ENCODE data around the gene YAF2. TPM values are rescaled to one million over a fixed set of nuclear protein-coding genes. Genes with fewer than 3 reads are reported as not detected.

The YAF2 gene
- total and polyA plus RNA-seq, 2 donors (not counting 3 experiments of a cell fraction or from before 2014, with no cell fraction given) = 6.9 to 29.2 TPM

DNA sequence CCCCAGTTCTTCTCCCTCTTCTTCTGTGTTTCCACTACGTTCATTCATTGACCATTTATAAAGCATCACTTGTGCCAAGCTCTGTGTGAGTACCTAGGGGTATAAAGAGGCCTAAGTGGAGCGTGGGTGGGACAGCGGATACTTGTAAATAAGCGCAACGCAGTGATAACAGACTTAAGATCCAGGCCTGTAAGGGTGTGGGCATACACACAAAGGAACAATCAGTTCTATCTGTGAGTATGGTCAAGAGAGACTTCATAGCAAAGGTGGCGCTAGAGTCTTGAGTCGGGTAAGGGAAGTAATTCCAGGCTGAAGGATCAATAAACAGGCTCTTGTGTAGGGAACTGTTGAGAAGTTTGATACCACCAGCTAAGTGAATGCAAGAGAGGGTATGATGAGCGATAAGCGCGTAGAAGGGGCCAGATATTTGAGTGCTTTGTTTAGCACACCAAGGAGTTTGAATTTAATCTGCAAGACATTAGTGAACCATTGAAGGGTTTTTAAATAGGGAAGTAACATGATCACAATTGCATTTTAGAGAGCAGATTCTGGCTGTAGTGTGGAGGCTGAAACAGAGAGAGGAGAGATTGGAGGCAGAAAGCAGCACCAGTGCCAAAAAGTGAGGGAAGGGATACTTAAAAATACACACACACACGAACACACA lies 92.4 kb downstream of the YAF2 start:
- DNase-seq (ENCODE audit: low read depth, low spot score) = peak; percentile 6
- Histone ChIP-seq H3K4me1 (ENCODE audit: control insufficient read depth, extremely low read depth, insufficient read depth, low read length) (peaks cover 14% of the 10 kb centered on the region), H3K9me1 (replicated peaks; ENCODE audit: control insufficient read depth, extremely low read depth, insufficient read depth, low read length) (no peaks in the 10 kb centered on the region), H3K27me3 (ENCODE audit: control insufficient read depth in 2 of 2, insufficient read depth in 2 of 2, low read length in 2 of 2) (no peaks in the 10 kb centered on the region), H2AFZ (ENCODE audit: low read depth, low read length) (peak overlapping the region; percentile 96), H3K9me3 (replicated peaks; ENCODE audit: control insufficient read depth, insufficient read depth, low read length) (no peaks in the 10 kb centered on the region), H3K79me2 (ENCODE audit: control insufficient read depth, insufficient read depth, low read length) (peaks cover 35% of the 10 kb centered on the region), H3K36me3 (ENCODE audit: control insufficient read depth in 2 of 2, extremely low read depth in 1 of 2, insufficient read depth in 2 of 2, low read length in 2 of 2) (no peaks in the 10 kb centered on the region), H3K27ac (ENCODE audit: insufficient read depth, low read depth, low read length) (no peak overlapping the region), H3K9ac (replicated peaks; ENCODE audit: extremely low read depth, insufficient read depth, low read length) (no peak overlapping the region), H3K4me2 (ENCODE audit: insufficient read depth, low read length) (peak overlapping the region; percentile 92), H4K20me1 (replicated peaks; ENCODE audit: control insufficient read depth, extremely low read depth, insufficient read depth, low read length) (peaks cover 4% of the 10 kb centered on the region), H3K4me3 (replicated peaks in 1 of 3; ENCODE audit: insufficient read depth in 1 of 3, low read depth in 1 of 3, low read length in 3 of 3) (peak overlapping the region in 1 of 3 experiments; percentile 74)
- no peak for TF ChIP-seq JUN (IDR thresholded peaks at IDR 0.05; ENCODE audit: borderline replicate concordance, insufficient read depth, insufficient read length, low read depth)
- TF ChIP-seq EZH2 (IDR thresholded peaks at IDR 0.05; ENCODE audit: borderline replicate concordance, low read depth, low read length, severe bottlenecking) = no peak
- TF ChIP-seq POLR2AphosphoS5 (IDR thresholded peaks at IDR 0.05; ENCODE audit: insufficient read depth, low read depth, low read length) = no peak
- TF ChIP-seq, protein P1, sequence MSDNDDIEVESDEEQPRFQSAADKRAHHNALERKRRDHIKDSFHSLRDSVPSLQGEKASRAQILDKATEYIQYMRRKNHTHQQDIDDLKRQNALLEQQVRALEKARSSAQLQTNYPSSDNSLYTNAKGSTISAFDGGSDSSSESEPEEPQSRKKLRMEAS (IDR thresholded peaks at IDR 0.05; ENCODE audit: insufficient read depth, insufficient read length) = no peak
- no peak for TF ChIP-seq FOS (IDR thresholded peaks at IDR 0.05; ENCODE audit: borderline replicate concordance, insufficient read depth, low read length)
- TF ChIP-seq, protein P2, sequence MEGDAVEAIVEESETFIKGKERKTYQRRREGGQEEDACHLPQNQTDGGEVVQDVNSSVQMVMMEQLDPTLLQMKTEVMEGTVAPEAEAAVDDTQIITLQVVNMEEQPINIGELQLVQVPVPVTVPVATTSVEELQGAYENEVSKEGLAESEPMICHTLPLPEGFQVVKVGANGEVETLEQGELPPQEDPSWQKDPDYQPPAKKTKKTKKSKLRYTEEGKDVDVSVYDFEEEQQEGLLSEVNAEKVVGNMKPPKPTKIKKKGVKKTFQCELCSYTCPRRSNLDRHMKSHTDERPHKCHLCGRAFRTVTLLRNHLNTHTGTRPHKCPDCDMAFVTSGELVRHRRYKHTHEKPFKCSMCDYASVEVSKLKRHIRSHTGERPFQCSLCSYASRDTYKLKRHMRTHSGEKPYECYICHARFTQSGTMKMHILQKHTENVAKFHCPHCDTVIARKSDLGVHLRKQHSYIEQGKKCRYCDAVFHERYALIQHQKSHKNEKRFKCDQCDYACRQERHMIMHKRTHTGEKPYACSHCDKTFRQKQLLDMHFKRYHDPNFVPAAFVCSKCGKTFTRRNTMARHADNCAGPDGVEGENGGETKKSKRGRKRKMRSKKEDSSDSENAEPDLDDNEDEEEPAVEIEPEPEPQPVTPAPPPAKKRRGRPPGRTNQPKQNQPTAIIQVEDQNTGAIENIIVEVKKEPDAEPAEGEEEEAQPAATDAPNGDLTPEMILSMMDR (IDR thresholded peaks at IDR 0.05; ENCODE audit: extremely low read depth in 1 of 2, insufficient read depth in 1 of 2, low read depth in 1 of 2, low read length in 2 of 2) = no peak
- TF ChIP-seq MYC (IDR thresholded peaks at IDR 0.05; ENCODE audit: low read depth, low read length) = no peak
- dilution Hi-C loops (cut with MboI; ENCODE audit: extremely low pct_ligation_motif_present, low sequenced_read_pairs) (no loop called here), intact Hi-C loops (cut with micrococcal nuclease) (no loop called here)
- no peak for FAIRE-seq
- POLR2A ChIA-PET = no interaction called here
- no TSS peak for BruUV-seq (replicated peaks)
- CTCF ChIA-PET = interaction anchor here (1.0 to 1.4 kb wide), 5 partner anchors 9 to 882 kb away, joined by 3 to 10 read pairs (median 4); no protein-coding TSS in a partner anchor
